IMR-90 (cell line): ENCODE measurements around the gene TNFRSF21.
"Not testable (repeated sequence)": the region's sequence is repeated elsewhere in the genome, so short reads cannot be mapped to it uniquely, and the experiment has no call there.

Experiments used
- CEBPB ChIP-seq: IDR thresholded peaks from 2 replicates; pipeline ENCODE4 v1.6.1; 2012; ENCODE audit warnings: low read depth, low read length, improper control_type of control experiment
- POLR2A ChIP-seq: IDR thresholded peaks from 2 replicates; pipeline ENCODE4 v1.6.1; 2012; ENCODE audit warnings: mild to moderate bottlenecking, low read depth, low read length
- TF ChIP-seq, protein P1 (sequence below): conservative IDR thresholded peaks from 2 replicates; pipeline ENCODE4 v1.5.1; 2012; ENCODE audit warnings: mild to moderate bottlenecking, low read depth, low read length, improper control_type of control experiment

DNA sequence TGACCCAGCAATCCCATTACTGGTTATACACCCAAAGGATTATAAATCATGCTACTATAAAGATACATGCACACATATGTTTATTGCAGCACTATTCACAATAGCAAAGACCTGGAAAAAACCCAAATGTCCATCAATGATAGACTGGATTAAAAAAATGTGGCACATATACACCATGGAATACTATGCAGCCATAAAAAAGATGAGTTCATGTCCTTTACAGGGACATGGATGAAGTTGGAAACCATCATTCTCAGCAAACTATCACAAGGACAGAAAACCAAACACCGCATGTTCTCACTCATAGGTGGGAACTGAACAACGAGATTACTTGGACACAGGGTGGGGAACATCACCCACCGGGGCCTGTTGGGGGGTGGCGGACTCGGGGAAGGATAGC lies 34.6 kb downstream of the TNFRSF21 start:
- TF ChIP-seq, protein P1, sequence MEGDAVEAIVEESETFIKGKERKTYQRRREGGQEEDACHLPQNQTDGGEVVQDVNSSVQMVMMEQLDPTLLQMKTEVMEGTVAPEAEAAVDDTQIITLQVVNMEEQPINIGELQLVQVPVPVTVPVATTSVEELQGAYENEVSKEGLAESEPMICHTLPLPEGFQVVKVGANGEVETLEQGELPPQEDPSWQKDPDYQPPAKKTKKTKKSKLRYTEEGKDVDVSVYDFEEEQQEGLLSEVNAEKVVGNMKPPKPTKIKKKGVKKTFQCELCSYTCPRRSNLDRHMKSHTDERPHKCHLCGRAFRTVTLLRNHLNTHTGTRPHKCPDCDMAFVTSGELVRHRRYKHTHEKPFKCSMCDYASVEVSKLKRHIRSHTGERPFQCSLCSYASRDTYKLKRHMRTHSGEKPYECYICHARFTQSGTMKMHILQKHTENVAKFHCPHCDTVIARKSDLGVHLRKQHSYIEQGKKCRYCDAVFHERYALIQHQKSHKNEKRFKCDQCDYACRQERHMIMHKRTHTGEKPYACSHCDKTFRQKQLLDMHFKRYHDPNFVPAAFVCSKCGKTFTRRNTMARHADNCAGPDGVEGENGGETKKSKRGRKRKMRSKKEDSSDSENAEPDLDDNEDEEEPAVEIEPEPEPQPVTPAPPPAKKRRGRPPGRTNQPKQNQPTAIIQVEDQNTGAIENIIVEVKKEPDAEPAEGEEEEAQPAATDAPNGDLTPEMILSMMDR = not testable (repeated sequence)
- not testable (repeated sequence) for TF ChIP-seq POLR2A, CEBPB
